Stimulated activated CD4-positive, alpha-beta T cell treated with anti-CD3 and anti-CD28 coated beads, Interleukin-15, amount 100 ng/mL, for 24 hours (primary cell): ENCODE results near the gene ARFGAP1.

Source experiments
- DNase-seq: peaks from one replicate; pipeline ENCODE4 v3.0.0-alpha.2; 2020

ARFGAP1 gene

GRCh38 chr20:63272105-63273058 lies at the start of gene ARFGAP1:
Gene ARFGAP1, plus strand, starts transcription at chr20:63272813. Its CDS starts 2,768 bp downstream, at chr20:63275581.
- peak; percentile 95 for DNase-seq

- DNase-seq: peak; percentile 58
These were observed 49.3 kb upstream of the ARFGAP1 start for GRCh38 chr20:63223121-63223825.

GRCh38 chr20:63223826-63224207 lies 48.8 kb upstream of the ARFGAP1 start:
- DNase-seq: no peak

GRCh38 chr20:63224412-63225081 lies 48.1 kb upstream of the ARFGAP1 start:
- no peak for DNase-seq

- no peak for DNase-seq
These were observed 47.5 kb upstream of the ARFGAP1 start for GRCh38 chr20:63225082-63225454.

GRCh38 chr20:63226042-63226943 lies 46.3 kb upstream of the ARFGAP1 start:
- DNase-seq: no peak

GRCh38 chr20:63227260-63227659 lies 45.4 kb upstream of the ARFGAP1 start:
- DNase-seq: no peak

- DNase-seq: no peak
These were observed 43.8 kb upstream of the ARFGAP1 start for GRCh38 chr20:63228806-63229205.

- no peak for DNase-seq
These were observed 41.8 kb upstream of the ARFGAP1 start for GRCh38 chr20:63230800-63231268.

- DNase-seq: no peak
These were observed 40.2 kb upstream of the ARFGAP1 start for GRCh38 chr20:63232235-63233060.

- no peak for DNase-seq
These were observed 39.6 kb upstream of the ARFGAP1 start for GRCh38 chr20:63233061-63233344.

GRCh38 chr20:63233924-63234323 lies 38.7 kb upstream of the ARFGAP1 start:
- no peak for DNase-seq

- peak; percentile 40 for DNase-seq
These were observed 37.8 kb upstream of the ARFGAP1 start for GRCh38 chr20:63234693-63235398.

- DNase-seq: no peak
These were observed 37.1 kb upstream of the ARFGAP1 start, which contains the start of gene BIRC7 for GRCh38 chr20:63235399-63235983. Gene BIRC7, plus strand, starts transcription at chr20:63235905. Its CDS starts 192 bp downstream, at chr20:63236097.

- DNase-seq: no peak
These were observed 36.3 kb upstream of the ARFGAP1 start for GRCh38 chr20:63236116-63236837.

GRCh38 chr20:63238031-63238430 lies 34.6 kb upstream of the ARFGAP1 start:
- DNase-seq: no peak

- no peak for DNase-seq
These were observed 34.0 kb upstream of the ARFGAP1 start for GRCh38 chr20:63238514-63239125.

GRCh38 chr20:63239431-63239830 lies 33.2 kb upstream of the ARFGAP1 start:
- DNase-seq: no peak

GRCh38 chr20:63240004-63240403 lies 32.6 kb upstream of the ARFGAP1 start:
- no peak for DNase-seq
